ENCODE results near the gene EXT2. TPM values are rescaled to one million over a fixed set of nuclear protein-coding genes. Genes with fewer than 3 reads are reported as not detected.

Gene EXT2
- total RNA-seq, 1 experiment from 2014 or later: 42.9 TPM

- Histone ChIP-seq H3K14ac (ENCODE audit: insufficient read depth, low read length) (no peak overlapping the region), H2BK20ac (ENCODE audit: low read depth, low read length, poor library complexity, severe bottlenecking) (no peak overlapping the region), H3K4me1 (ENCODE audit: insufficient read depth, low read length) (no peaks in the 10 kb centered on the region), H2AFZ (ENCODE audit: low read length) (no peak overlapping the region), H4K5ac (ENCODE audit: insufficient read length, low read depth, low read length) (no peak overlapping the region), H3T11ph (ENCODE audit: low read length) (no peak overlapping the region), H3K9me3 (ENCODE audit: control insufficient read depth, low read depth, low read length) (no peaks in the 10 kb centered on the region), H3K4me2 (ENCODE audit: insufficient read depth, insufficient read length, low read length) (no peak overlapping the region), H4K20me1 (ENCODE audit: control insufficient read depth, insufficient read depth, insufficient read length) (no peaks in the 10 kb centered on the region), H4K8ac (replicated peaks; ENCODE audit: insufficient read length, low read depth, low read length) (no peak overlapping the region), H3K79me1 (ENCODE audit: insufficient read depth, low read depth, low read length, poor library complexity, severe bottlenecking) (no peaks in the 10 kb centered on the region), H3K27me3 (ENCODE audit: insufficient read depth, low read length) (no peaks in the 10 kb centered on the region), H2BK12ac (ENCODE audit: insufficient read length, low read depth, low read length) (no peak overlapping the region), H2BK15ac (ENCODE audit: low read depth, low read length) (no peak overlapping the region), H3K18ac (ENCODE audit: insufficient read length, low read depth, low read length) (no peak overlapping the region), H2AK5ac (ENCODE audit: insufficient read length, low read length) (no peak overlapping the region), H3K27ac (ENCODE audit: insufficient read length, low read depth, low read length) (no peak overlapping the region), H3K23me2 (ENCODE audit: insufficient read length, low read depth, low read length, poor library complexity, severe bottlenecking) (no peaks in the 10 kb centered on the region), H2BK5ac (ENCODE audit: insufficient read length, low read length) (no peak overlapping the region), H4K91ac (ENCODE audit: insufficient read length, low read depth, low read length) (no peak overlapping the region), H3K9ac (ENCODE audit: extremely low read depth, insufficient read length, low read length) (no peak overlapping the region), H3K4ac (ENCODE audit: low read depth, low read length) (no peak overlapping the region), H3K56ac (ENCODE audit: insufficient read length, low read depth, low read length) (no peak overlapping the region), H3K23ac (ENCODE audit: insufficient read length, low read depth, low read length) (no peak overlapping the region), H3K79me2 (ENCODE audit: insufficient read depth, low read length) (no peaks in the 10 kb centered on the region), H2BK120ac (ENCODE audit: low read depth, low read length, poor library complexity, severe bottlenecking) (no peak overlapping the region)
- H3K36me3 Mint-ChIP-seq (ENCODE audit: insufficient read depth in 1 of 3, low read depth in 3 of 3): peaks cover 21 to 33% (median 25%) of the 10 kb centered on the region in 3 experiments; a peak in 6 of 7 replicates
- H3K4me3 Mint-ChIP-seq: no peak overlapping the region
- no peak for DNase-seq
- no peaks in the 10 kb centered on the region for H3K27me3 Mint-ChIP-seq (ENCODE audit: low read depth)
- no peak overlapping the region for H3K27ac Mint-ChIP-seq
- TF ChIP-seq CTCF (conservative IDR thresholded peaks at IDR 0.05): no peak
- peaks cover 2% of the 10 kb centered on the region in 2 experiments; a peak in 2 of 5 replicates for H3K9me3 Mint-ChIP-seq
- no CpG with 5 or more reads among the region's 2 CpGs for WGBS (ENCODE audit: extremely low coverage, insufficient read length, low lambda C conversion rate)
- peaks cover 0 to 3% of the 10 kb centered on the region in 2 experiments; a peak in 1 of 4 replicates for H3K4me1 Mint-ChIP-seq
Observed at GRCh38 chr11:44149651-44150050, 54.2 kb downstream of the EXT2 start.
